Activated T-helper 1 cell treated with anti-CD3 and anti-CD28 coated beads, Interleukin-12 subunit alpha, Interleukin-12 subunit beta, Interleukin-2, Interleukin-4 antibody, amounts not matched to agents 30 ng/mL and 10 ng/mL and 1 ng/mL, durations not matched to agents 14 hours and 24 hours and 36 hours (primary cell): ENCODE results near the gene PRPF19. TPM values are rescaled to one million over a fixed set of nuclear protein-coding genes. Genes with fewer than 3 reads are reported as not detected.

Experiments used
- DNase-seq: peaks from one replicate; pipeline ENCODE4 v3.0.0; 2021; ENCODE audit warnings: low spot score
- H3K27ac Mint-ChIP-seq: one replicate; pipeline ENCODE4 v1.8.0; 2021; ENCODE audit warnings: mild to moderate bottlenecking, mixed read lengths
- H3K27me3 Mint-ChIP-seq: one replicate; pipeline ENCODE4 v1.8.0; 2022; ENCODE audit warnings: mild to moderate bottlenecking, moderate library complexity, mixed read lengths; ENCODE audit not compliant: insufficient read depth
- H3K36me3 Mint-ChIP-seq: one replicate; pipeline ENCODE4 v1.8.0; 2021; ENCODE audit warnings: low read depth, mixed read lengths
- H3K4me1 Mint-ChIP-seq: one replicate; pipeline ENCODE4 v1.8.0; 2021; ENCODE audit warnings: low read depth, mixed read lengths
- H3K4me3 Mint-ChIP-seq: one replicate; pipeline ENCODE4 v1.8.0; 2021; ENCODE audit warnings: mild to moderate bottlenecking, moderate library complexity, mixed read lengths
- H3K9me3 Mint-ChIP-seq: one replicate; pipeline ENCODE4 v1.8.0; 2021; ENCODE audit warnings: mixed read lengths
- intact Hi-C: fragments of 100-400 bp; cut with micrococcal nuclease; formaldehyde crosslinking; loops from one replicate; pipeline ENCODE4 v1.15.1; 2024
- total RNA-seq: library from RNA; stranded (reverse); gene quantifications from 2 replicates; pipeline ENCODE4 v1.2.3, GENCODE V29; 2022

The PRPF19 gene
- total RNA-seq, 1 donor from 2014 or later: 222 TPM

- no peaks in the 10 kb centered on the region for H3K9me3 Mint-ChIP-seq
- peaks cover 5% of the 10 kb centered on the region for H3K27me3 Mint-ChIP-seq
- intact Hi-C loops: no loop called here
- no peaks in the 10 kb centered on the region for H3K36me3 Mint-ChIP-seq
- H3K4me3 Mint-ChIP-seq: no peak overlapping the region
- DNase-seq: no peak
- peaks cover 2% of the 10 kb centered on the region for H3K4me1 Mint-ChIP-seq
- H3K27ac Mint-ChIP-seq: no peak overlapping the region
Observed at GRCh38 chr11:60934790-60935605, 28.6 kb upstream of the PRPF19 start.

GRCh38 chr11:60934124-60934789 lies 27.9 kb upstream of the PRPF19 start:
- no peak overlapping the region for H3K27ac Mint-ChIP-seq
- intact Hi-C loops: no loop called here
- no peaks in the 10 kb centered on the region for H3K9me3 Mint-ChIP-seq
- no peak overlapping the region for H3K4me3 Mint-ChIP-seq
- H3K36me3 Mint-ChIP-seq: no peaks in the 10 kb centered on the region
- no peaks in the 10 kb centered on the region for H3K4me1 Mint-ChIP-seq
- no peak for DNase-seq
- H3K27me3 Mint-ChIP-seq: peaks cover 7% of the 10 kb centered on the region

GRCh38 chr11:60933416-60934123 lies 27.2 kb upstream of the PRPF19 start:
- Mint-ChIP-seq H3K9me3 (no peaks in the 10 kb centered on the region), H3K27ac (no peak overlapping the region), H3K27me3 (peaks cover 7% of the 10 kb centered on the region), H3K36me3 (no peaks in the 10 kb centered on the region), H3K4me1 (no peaks in the 10 kb centered on the region), H3K4me3 (no peak overlapping the region)
- intact Hi-C loops: no loop called here
- no peak for DNase-seq

GRCh38 chr11:60932605-60933356 lies 26.4 kb upstream of the PRPF19 start:
- no peak overlapping the region for H3K4me3 Mint-ChIP-seq
- peaks cover 7% of the 10 kb centered on the region for H3K27me3 Mint-ChIP-seq
- no peak for DNase-seq
- H3K9me3 Mint-ChIP-seq: no peaks in the 10 kb centered on the region
- intact Hi-C loops: no loop called here
- no peaks in the 10 kb centered on the region for H3K36me3 Mint-ChIP-seq
- no peak overlapping the region for H3K27ac Mint-ChIP-seq
- no peaks in the 10 kb centered on the region for H3K4me1 Mint-ChIP-seq

- DNase-seq: no peak
- intact Hi-C loops: no loop called here
- no peak overlapping the region for H3K27ac Mint-ChIP-seq
- H3K9me3 Mint-ChIP-seq: no peaks in the 10 kb centered on the region
- no peaks in the 10 kb centered on the region for H3K36me3 Mint-ChIP-seq
- no peak overlapping the region for H3K4me3 Mint-ChIP-seq
- no peaks in the 10 kb centered on the region for H3K4me1 Mint-ChIP-seq
- peaks cover 10% of the 10 kb centered on the region for H3K27me3 Mint-ChIP-seq
Observed at GRCh38 chr11:60931917-60932316, 25.5 kb upstream of the PRPF19 start.

- Mint-ChIP-seq H3K27ac (no peak overlapping the region), H3K27me3 (peaks cover 20% of the 10 kb centered on the region), H3K4me1 (peaks cover under 1% of the 10 kb centered on the region), H3K36me3 (no peaks in the 10 kb centered on the region), H3K4me3 (no peak overlapping the region), H3K9me3 (no peaks in the 10 kb centered on the region)
- DNase-seq: no peak
- intact Hi-C loops: no loop called here
Observed at GRCh38 chr11:60930394-60930793, 24.0 kb upstream of the PRPF19 start.

GRCh38 chr11:60929764-60930163 lies 23.4 kb upstream of the PRPF19 start:
- no peak for DNase-seq
- peaks cover 6% of the 10 kb centered on the region for H3K4me1 Mint-ChIP-seq
- H3K27ac Mint-ChIP-seq: no peak overlapping the region
- intact Hi-C loops: no loop called here
- H3K9me3 Mint-ChIP-seq: no peaks in the 10 kb centered on the region
- no peak overlapping the region for H3K4me3 Mint-ChIP-seq
- no peaks in the 10 kb centered on the region for H3K36me3 Mint-ChIP-seq
- peaks cover 26% of the 10 kb centered on the region for H3K27me3 Mint-ChIP-seq

GRCh38 chr11:60928563-60929001 lies 22.2 kb upstream of the PRPF19 start:
- DNase-seq: no peak
- Mint-ChIP-seq H3K4me1 (peaks cover 6% of the 10 kb centered on the region), H3K27ac (no peak overlapping the region), H3K36me3 (peaks cover under 1% of the 10 kb centered on the region), H3K4me3 (no peak overlapping the region), H3K9me3 (no peaks in the 10 kb centered on the region), H3K27me3 (peaks cover 26% of the 10 kb centered on the region)
- intact Hi-C loops: no loop called here

GRCh38 chr11:60927600-60927999 lies 21.2 kb upstream of the PRPF19 start:
- no peak for DNase-seq

GRCh38 chr11:60927061-60927592 lies 20.7 kb upstream of the PRPF19 start:
- Mint-ChIP-seq H3K4me1 (peaks cover 6% of the 10 kb centered on the region), H3K27ac (no peak overlapping the region), H3K36me3 (peaks cover 9% of the 10 kb centered on the region), H3K4me3 (no peak overlapping the region), H3K9me3 (no peaks in the 10 kb centered on the region), H3K27me3 (peaks cover 23% of the 10 kb centered on the region)
- DNase-seq: no peak
- intact Hi-C loops: no loop called here

More at GRCh38 chr11:60927600-60927999, 21.2 kb upstream of the PRPF19 start:
- H3K4me1 Mint-ChIP-seq: peaks cover 6% of the 10 kb centered on the region
- intact Hi-C loops: no loop called here
- H3K27me3 Mint-ChIP-seq: peaks cover 26% of the 10 kb centered on the region
- H3K9me3 Mint-ChIP-seq: no peaks in the 10 kb centered on the region
- no peak overlapping the region for H3K27ac Mint-ChIP-seq
- no peak overlapping the region for H3K4me3 Mint-ChIP-seq
- peaks cover 4% of the 10 kb centered on the region for H3K36me3 Mint-ChIP-seq

- Mint-ChIP-seq H3K27me3 (peaks cover 22% of the 10 kb centered on the region), H3K9me3 (no peaks in the 10 kb centered on the region), H3K4me3 (no peak overlapping the region), H3K27ac (no peak overlapping the region), H3K4me1 (peaks cover 6% of the 10 kb centered on the region), H3K36me3 (peaks cover 12% of the 10 kb centered on the region)
- no peak for DNase-seq
- intact Hi-C loops: no loop called here
Observed at GRCh38 chr11:60926500-60926899, 20.1 kb upstream of the PRPF19 start.

GRCh38 chr11:60925868-60926267 lies 19.5 kb upstream of the PRPF19 start:
- Mint-ChIP-seq H3K36me3 (peaks cover 17% of the 10 kb centered on the region), H3K9me3 (no peaks in the 10 kb centered on the region), H3K4me3 (no peak overlapping the region), H3K4me1 (peaks cover 6% of the 10 kb centered on the region), H3K27ac (no peak overlapping the region), H3K27me3 (peaks cover 22% of the 10 kb centered on the region)
- DNase-seq: no peak
- intact Hi-C loops: no loop called here
